ENCODE data around the gene DHFR2. TPM values are rescaled to one million over a fixed set of nuclear protein-coding genes. Genes with fewer than 3 reads are reported as not detected.
"Not testable (repeated sequence)": the region's sequence is repeated elsewhere in the genome, so short reads cannot be mapped to it uniquely, and the experiment has no call there.

DHFR2 gene
- total and polyA plus RNA-seq, 10 of the 15 experiments (the other 5 are each of a cell fraction or from before 2014, with no cell fraction given): 1.8 to 5.6 (median 4.4) TPM

- WGBS (ENCODE audit: insufficient coverage, insufficient replicate concordance, low lambda C conversion rate, missing lambda C conversion rate): 95% methylated on average over 43 of the region's 61 CpGs
- not testable (repeated sequence) for H3K9me3 ChIP-seq (replicated peaks; ENCODE audit: control insufficient read depth, insufficient read depth, low read length)
Observed at GRCh38 chr3:94044100-94044936, 18.4 kb downstream of the DHFR2 start.

DNA sequence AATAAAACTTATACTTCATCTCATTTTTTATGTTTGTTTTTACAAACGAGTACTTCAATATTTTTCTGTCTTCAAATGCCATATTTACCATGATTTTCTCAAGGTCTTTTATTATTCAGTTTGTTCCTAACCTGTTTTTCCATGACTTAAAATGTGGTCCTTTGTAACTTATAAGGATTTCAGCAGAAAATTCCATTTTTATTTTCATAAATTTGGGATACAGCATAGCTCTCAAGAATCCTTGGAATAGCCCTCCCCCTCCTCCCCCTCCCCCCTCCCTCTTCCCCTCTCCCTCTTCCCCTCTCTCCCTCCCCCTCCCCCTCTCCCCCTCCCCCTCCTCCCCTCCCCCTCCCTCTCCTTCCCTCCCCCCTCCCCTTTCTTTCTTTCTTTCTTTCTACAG lies 19.4 kb downstream of the DHFR2 start:
- Histone ChIP-seq H3K36me3 (ENCODE audit: control insufficient read depth in 2 of 2, insufficient read depth in 2 of 2, low read length in 1 of 2) (peaks cover 0 to 2% of the 10 kb centered on the region in 2 experiments; a peak in 2 of 4 replicates), H3K4me1 (ENCODE audit: control insufficient read depth, insufficient read depth, low read length) (no peaks in the 10 kb centered on the region), H4K20me1 (ENCODE audit: control insufficient read depth, insufficient read depth) (no peaks in the 10 kb centered on the region), H3K79me2 (ENCODE audit: control insufficient read depth, insufficient read depth, low read length) (no peaks in the 10 kb centered on the region), H3K27me3 (replicated peaks in 1 of 2; ENCODE audit: control insufficient read depth in 2 of 2, insufficient read depth in 2 of 2, low read length in 1 of 2) (no peaks in the 10 kb centered on the region), H3K4me2 (ENCODE audit: control insufficient read depth, insufficient read depth) (no peak overlapping the region), H3K9me3 (replicated peaks; ENCODE audit: control insufficient read depth, insufficient read depth, low read length) (no peaks in the 10 kb centered on the region), H3K9ac (ENCODE audit: control insufficient read depth, insufficient read depth, low read length) (no peak overlapping the region), H3K4me3 (no peak overlapping the region), H3K27ac (ENCODE audit: control insufficient read depth, insufficient read depth) (no peak overlapping the region), H2AFZ (ENCODE audit: control insufficient read depth, low read depth, low read length) (no peak overlapping the region)
- TF ChIP-seq TAF1 (IDR thresholded peaks at IDR 0.05; ENCODE audit: borderline replicate concordance, low read depth, low read length): no peak
- no peak for TF ChIP-seq TCF3 (IDR thresholded peaks at IDR 0.05; ENCODE audit: borderline replicate concordance, insufficient read depth, low read depth, low read length)
- TF ChIP-seq STAT1 (conservative IDR thresholded peaks at IDR 0.05): no peak
- TF ChIP-seq, protein P1, sequence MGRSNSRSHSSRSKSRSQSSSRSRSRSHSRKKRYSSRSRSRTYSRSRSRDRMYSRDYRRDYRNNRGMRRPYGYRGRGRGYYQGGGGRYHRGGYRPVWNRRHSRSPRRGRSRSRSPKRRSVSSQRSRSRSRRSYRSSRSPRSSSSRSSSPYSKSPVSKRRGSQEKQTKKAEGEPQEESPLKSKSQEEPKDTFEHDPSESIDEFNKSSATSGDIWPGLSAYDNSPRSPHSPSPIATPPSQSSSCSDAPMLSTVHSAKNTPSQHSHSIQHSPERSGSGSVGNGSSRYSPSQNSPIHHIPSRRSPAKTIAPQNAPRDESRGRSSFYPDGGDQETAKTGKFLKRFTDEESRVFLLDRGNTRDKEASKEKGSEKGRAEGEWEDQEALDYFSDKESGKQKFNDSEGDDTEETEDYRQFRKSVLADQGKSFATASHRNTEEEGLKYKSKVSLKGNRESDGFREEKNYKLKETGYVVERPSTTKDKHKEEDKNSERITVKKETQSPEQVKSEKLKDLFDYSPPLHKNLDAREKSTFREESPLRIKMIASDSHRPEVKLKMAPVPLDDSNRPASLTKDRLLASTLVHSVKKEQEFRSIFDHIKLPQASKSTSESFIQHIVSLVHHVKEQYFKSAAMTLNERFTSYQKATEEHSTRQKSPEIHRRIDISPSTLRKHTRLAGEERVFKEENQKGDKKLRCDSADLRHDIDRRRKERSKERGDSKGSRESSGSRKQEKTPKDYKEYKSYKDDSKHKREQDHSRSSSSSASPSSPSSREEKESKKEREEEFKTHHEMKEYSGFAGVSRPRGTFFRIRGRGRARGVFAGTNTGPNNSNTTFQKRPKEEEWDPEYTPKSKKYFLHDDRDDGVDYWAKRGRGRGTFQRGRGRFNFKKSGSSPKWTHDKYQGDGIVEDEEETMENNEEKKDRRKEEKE (IDR thresholded peaks at IDR 0.05): no peak
- no peak for TF ChIP-seq IKZF1 (conservative IDR thresholded peaks at IDR 0.05)
- intact Hi-C loops (cut with micrococcal nuclease; ENCODE audit: unreplicated experiment) (no loop called here), in situ Hi-C loops (cut with MboI) (no loop called here)
- POLR2A ChIA-PET: no interaction called here
- RAD21 ChIA-PET (ENCODE audit: unreplicated experiment): no interaction called here
- ATAC-seq (no peak), DNase-seq (ENCODE audit: low read depth, low spot score) (no peak), FAIRE-seq (no peak)
- CTCF ChIA-PET: no interaction called here
- SMC1A ChIA-PET (ENCODE audit: uncharacterized antibody, unreplicated experiment): no interaction called here
- WGBS (ENCODE audit: insufficient coverage, insufficient replicate concordance, low lambda C conversion rate, missing lambda C conversion rate): 100% methylated on average over 1 of the region's 1 CpG
- BruUV-seq (replicated peaks): no TSS peak

More at GRCh38 chr3:94044100-94044936, 18.4 kb downstream of the DHFR2 start:
- H2AFZ ChIP-seq (ENCODE audit: control insufficient read depth, low read depth, low read length); H3K9ac ChIP-seq (ENCODE audit: control insufficient read depth, insufficient read depth, low read length); SMC1A ChIA-PET (ENCODE audit: uncharacterized antibody, unreplicated experiment); ATAC-seq; H3K27ac ChIP-seq (ENCODE audit: control insufficient read depth, insufficient read depth); H3K4me3 ChIP-seq; DNase-seq (ENCODE audit: low read depth, low spot score); intact Hi-C loops (cut with micrococcal nuclease; ENCODE audit: unreplicated experiment); POLR2A ChIA-PET; H3K4me2 ChIP-seq (ENCODE audit: control insufficient read depth, insufficient read depth); H3K4me1 ChIP-seq (ENCODE audit: control insufficient read depth, insufficient read depth, low read length); H4K20me1 ChIP-seq (ENCODE audit: control insufficient read depth, insufficient read depth); BruUV-seq (replicated peaks); FAIRE-seq; RAD21 ChIA-PET (ENCODE audit: unreplicated experiment); CTCF ChIA-PET; H3K79me2 ChIP-seq (ENCODE audit: control insufficient read depth, insufficient read depth, low read length); in situ Hi-C loops (cut with MboI); H3K27me3 ChIP-seq (replicated peaks in 1 of 2; ENCODE audit: control insufficient read depth in 2 of 2, insufficient read depth in 2 of 2, low read length in 1 of 2); H3K36me3 ChIP-seq (ENCODE audit: control insufficient read depth in 2 of 2, insufficient read depth in 2 of 2, low read length in 1 of 2): not testable (repeated sequence)
